PC-3 (cell line): ENCODE results near the gene RBP3.

ENCODE experiments used
- CTCF ChIP-seq: fragments of 300-600 bp; sonication (generic); conservative IDR thresholded peaks from 2 replicates; pipeline ENCODE4 v1.5.1; 2017; ENCODE audit warnings: antibody characterized with exemption, low read depth, mild to moderate bottlenecking, low read length
- EZH2 ChIP-seq: fragments of 300-600 bp; sonication (generic); IDR thresholded peaks from one replicate; pipeline ENCODE4 v1.6.1; 2017; ENCODE audit warnings: antibody characterized with exemption, mild to moderate bottlenecking, low read length; ENCODE audit not compliant: unreplicated experiment

DNA sequence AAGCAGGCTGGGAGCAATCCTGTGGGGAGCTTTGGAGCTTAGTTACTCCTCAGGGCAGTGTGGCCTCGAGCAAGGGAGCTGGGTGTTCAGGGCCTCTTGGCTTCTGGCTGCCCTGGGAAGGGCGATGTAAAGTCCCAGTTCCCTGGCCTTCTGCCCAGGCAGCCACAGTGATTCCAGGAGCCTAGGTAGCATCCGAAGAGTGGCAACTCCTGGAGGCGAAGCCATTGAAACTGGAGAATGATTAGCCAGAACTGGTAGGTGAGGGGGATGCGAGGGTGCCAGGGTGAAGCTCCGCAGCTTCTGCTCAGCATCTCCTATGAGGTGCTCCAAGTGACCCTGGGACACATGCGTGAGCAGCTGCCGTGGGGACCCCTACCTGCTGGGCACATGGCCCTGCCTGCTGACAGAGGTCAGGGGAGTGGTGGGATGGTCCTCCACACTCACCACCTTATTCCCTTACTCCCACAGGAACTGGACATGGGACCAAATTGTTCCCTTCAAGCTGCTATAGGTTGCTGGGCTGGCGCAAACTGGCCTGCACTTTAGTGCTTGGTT, 33.7 kb upstream of the RBP3 start:
- TF ChIP-seq CTCF (no peak), EZH2 (no peak)
